Measurements from ENCODE around the gene SUSD1.

SUSD1 gene

GRCh38 chr9:112006361-112007020, 168.6 kb downstream of the SUSD1 start:
- DNase-seq = no peak

DNA sequence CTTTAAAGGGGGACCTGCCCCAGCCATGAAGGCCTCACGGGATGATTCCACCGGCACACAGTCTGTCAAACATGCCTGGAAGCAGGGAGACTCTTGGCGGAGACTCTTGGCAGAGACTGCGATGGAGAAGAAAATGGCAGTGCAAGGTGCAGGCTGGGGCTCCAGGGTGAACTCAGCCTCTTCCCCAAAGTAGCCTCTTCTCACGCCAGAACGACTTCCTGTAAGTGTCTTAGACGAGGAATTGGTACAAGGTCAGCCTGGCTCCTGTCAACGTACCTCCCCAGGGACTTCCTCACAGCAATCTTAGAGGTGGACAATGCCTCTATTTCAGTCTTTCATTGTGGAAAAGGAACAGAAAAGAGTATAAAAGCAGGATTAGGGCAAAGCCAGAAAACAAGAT, 169.2 kb downstream of the SUSD1 start:
- no peak for DNase-seq

DNA sequence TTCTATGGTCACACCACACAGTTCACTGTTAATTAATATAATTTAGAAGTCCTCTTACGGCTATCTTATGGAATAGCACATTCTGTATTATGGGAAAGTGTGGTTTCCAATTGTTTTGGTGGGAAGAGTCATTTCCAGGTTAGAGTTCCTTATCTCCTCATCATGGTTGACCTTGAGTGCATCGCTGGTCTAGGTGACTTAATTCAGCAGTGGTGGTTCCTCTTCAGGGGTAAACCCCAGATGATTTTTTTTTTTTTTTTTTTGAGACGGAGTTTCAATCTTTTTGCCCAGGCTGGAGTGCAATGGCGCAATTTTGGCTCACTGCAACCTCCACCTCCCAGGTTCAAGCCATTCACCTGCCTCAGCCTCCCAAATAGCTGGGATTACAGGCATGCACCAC, 171.6 kb downstream of the SUSD1 start:
- DNase-seq = no peak

- DNase-seq = no peak
Observed at GRCh38 chr9:112002847-112003457, 172.1 kb downstream of the SUSD1 start.

DNA sequence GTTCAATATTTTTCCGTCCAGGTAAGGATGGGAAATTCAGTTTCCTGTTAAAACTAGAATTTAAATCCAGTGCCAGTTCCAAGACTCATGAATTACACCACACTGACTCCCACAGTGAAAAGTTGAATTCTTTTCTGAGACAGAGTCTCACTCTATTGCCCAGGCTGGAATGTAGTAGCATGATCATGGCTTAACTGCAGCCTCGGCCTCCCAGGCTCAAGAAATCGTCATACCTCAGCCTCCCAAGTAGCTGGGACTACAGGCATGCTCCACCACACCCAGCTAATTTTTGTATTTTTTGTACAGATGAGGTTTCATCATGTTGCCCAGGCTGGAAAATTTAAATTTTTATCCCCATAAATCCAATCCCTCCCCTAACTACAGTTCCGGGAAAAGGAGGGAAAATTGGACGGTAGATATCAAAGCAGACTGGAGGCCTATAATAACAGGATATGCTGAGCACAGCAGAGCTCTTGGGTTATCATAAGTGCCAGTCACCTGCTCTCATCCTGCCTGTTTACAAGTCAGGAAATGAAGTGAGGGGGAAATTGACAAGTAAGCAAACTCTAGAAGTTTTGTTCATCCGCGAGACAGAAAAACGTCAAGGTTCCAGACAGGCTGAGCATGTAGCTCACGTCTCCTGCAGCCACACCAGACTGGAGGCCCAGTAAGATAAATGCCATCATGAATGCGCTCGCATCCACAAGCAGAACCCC, 172.8 kb downstream of the SUSD1 start:
- DNase-seq = peak; percentile 24

GRCh38 chr9:112000743-112001142, 174.4 kb downstream of the SUSD1 start:
- DNase-seq = no peak

GRCh38 chr9:111999319-111999718, 175.8 kb downstream of the SUSD1 start:
- DNase-seq = no peak

DNA sequence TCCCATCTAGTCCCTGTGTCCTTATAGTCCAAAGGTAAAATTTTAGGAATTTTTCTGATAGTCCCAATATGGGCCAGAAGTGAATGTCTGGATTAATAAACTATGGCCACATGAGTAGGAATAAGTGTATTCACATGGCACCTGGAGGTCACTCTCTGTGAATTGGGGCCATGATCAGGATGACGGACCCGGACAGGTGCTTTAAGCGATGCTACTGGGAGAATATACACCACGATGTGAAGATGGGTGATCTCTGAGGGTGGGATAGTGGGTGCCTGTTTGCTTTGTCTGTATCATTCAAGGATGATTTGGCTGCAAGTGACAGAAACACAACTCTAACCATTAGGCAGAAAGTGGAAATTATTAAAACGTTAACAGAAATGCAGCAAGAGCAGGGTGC, 177.3 kb downstream of the SUSD1 start:
- no peak for DNase-seq

- DNase-seq = peak; percentile 30
Observed at GRCh38 chr9:111994831-111995458, 180.2 kb downstream of the SUSD1 start.

DNA sequence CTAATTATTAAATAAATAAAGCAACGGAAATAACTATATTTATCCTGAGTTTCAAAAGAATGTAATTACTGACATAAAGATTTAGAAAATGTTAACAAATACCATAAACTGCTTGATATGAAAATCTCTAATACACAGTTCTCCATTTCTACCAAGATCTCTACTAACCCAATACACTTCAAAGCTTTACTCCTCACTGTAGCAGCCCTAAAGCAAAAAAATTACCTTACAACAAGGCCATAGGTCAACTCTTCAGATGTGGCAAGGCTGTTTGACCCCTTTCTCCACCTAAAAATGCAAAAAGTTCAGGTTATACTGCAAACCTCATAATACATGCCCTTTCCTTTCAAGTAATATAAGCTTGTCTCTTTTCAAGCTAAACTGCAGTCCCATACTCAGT, 181.8 kb downstream of the SUSD1 start:
- DNase-seq = no peak

DNA sequence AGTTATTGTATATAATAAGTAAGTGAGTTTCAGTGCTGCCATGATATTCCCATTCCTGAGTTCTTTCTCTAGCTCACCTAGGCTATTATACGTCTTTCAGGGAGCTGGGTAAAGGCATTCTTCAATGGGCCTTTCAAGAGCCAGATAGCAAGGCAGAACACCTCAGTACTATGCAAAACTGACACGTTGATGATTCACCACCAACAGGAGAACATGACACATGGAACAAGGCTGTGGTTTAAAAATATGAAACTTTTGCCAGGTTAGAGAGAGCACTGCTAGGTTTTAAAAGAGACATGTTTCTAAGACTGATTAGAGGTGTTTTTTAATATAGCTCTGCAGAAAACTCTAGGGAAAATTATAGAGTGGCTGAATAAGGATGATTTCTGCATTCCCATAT, 182.6 kb downstream of the SUSD1 start:
- DNase-seq = peak; percentile 50

- DNase-seq = no peak
Observed at GRCh38 chr9:111991179-111991578, 183.9 kb downstream of the SUSD1 start.

Measured in stimulated activated CD4-positive, alpha-beta T cell treated with anti-CD3 and anti-CD28 coated beads, Interleukin-15, amount 100 ng/mL, for 24 hours (primary cell).